ENCODE measurements around the gene CYB5A. TPM values are rescaled to one million over a fixed set of nuclear protein-coding genes. Genes with fewer than 3 reads are reported as not detected.

CYB5A gene
- total and polyA plus RNA-seq, 9 of the 15 experiments (the other 6 are each of a cell fraction or from before 2014, with no cell fraction given), result 11.9 to 22.6 (median 14.1) TPM

- no peak for TF ChIP-seq MAZ (CRISPR knock-in tag; conservative IDR thresholded peaks at IDR 0.05 in 1 of 2, IDR thresholded peaks at IDR 0.05 in 1 of 2)
- TF ChIP-seq RBM22 (IDR thresholded peaks at IDR 0.05; ENCODE audit: low read depth, low read length, poor library complexity, severe bottlenecking), result no peak
- TF ChIP-seq CCNT2 (IDR thresholded peaks at IDR 0.05; ENCODE audit: borderline replicate concordance, extremely low read depth, insufficient read length, low read depth, low read length), result no peak
- no peak for TF ChIP-seq PCBP1 (IDR thresholded peaks at IDR 0.05; ENCODE audit: low read depth, low read length, poor library complexity, severe bottlenecking)
- TF ChIP-seq PTRF (tag; IDR thresholded peaks at IDR 0.05), result no peak
- no peak for TF ChIP-seq ZNF174 (CRISPR knock-in tag; IDR thresholded peaks at IDR 0.05)
- peak; percentile 50 for TF ChIP-seq MEIS2 (IDR thresholded peaks at IDR 0.05; ENCODE audit: partially characterized antibody)
- TF ChIP-seq GABPB1 (CRISPR knock-in tag; IDR thresholded peaks at IDR 0.05), result no peak
- TF ChIP-seq ARID2 (IDR thresholded peaks at IDR 0.05), result no peak
- TF ChIP-seq MEF2A (IDR thresholded peaks at IDR 0.05; ENCODE audit: control insufficient read depth, low read depth, low read length), result no peak
- TF ChIP-seq ZNF780A (CRISPR knock-in tag; IDR thresholded peaks at IDR 0.05), result no peak
- TF ChIP-seq ZNF134 (CRISPR knock-in tag; conservative IDR thresholded peaks at IDR 0.05), result no peak
- TF ChIP-seq MECOM (CRISPR knock-in tag; IDR thresholded peaks at IDR 0.05), result no peak
- no peak; the same call in 1 of the 2 replicates for TF ChIP-seq FOXM1 (IDR thresholded peaks at IDR 0.05; ENCODE audit: low read depth)
- TF ChIP-seq FOXM1 (CRISPR knock-in tag; IDR thresholded peaks at IDR 0.05; ENCODE audit: low read depth), result no peak
- TF ChIP-seq, protein P1, sequence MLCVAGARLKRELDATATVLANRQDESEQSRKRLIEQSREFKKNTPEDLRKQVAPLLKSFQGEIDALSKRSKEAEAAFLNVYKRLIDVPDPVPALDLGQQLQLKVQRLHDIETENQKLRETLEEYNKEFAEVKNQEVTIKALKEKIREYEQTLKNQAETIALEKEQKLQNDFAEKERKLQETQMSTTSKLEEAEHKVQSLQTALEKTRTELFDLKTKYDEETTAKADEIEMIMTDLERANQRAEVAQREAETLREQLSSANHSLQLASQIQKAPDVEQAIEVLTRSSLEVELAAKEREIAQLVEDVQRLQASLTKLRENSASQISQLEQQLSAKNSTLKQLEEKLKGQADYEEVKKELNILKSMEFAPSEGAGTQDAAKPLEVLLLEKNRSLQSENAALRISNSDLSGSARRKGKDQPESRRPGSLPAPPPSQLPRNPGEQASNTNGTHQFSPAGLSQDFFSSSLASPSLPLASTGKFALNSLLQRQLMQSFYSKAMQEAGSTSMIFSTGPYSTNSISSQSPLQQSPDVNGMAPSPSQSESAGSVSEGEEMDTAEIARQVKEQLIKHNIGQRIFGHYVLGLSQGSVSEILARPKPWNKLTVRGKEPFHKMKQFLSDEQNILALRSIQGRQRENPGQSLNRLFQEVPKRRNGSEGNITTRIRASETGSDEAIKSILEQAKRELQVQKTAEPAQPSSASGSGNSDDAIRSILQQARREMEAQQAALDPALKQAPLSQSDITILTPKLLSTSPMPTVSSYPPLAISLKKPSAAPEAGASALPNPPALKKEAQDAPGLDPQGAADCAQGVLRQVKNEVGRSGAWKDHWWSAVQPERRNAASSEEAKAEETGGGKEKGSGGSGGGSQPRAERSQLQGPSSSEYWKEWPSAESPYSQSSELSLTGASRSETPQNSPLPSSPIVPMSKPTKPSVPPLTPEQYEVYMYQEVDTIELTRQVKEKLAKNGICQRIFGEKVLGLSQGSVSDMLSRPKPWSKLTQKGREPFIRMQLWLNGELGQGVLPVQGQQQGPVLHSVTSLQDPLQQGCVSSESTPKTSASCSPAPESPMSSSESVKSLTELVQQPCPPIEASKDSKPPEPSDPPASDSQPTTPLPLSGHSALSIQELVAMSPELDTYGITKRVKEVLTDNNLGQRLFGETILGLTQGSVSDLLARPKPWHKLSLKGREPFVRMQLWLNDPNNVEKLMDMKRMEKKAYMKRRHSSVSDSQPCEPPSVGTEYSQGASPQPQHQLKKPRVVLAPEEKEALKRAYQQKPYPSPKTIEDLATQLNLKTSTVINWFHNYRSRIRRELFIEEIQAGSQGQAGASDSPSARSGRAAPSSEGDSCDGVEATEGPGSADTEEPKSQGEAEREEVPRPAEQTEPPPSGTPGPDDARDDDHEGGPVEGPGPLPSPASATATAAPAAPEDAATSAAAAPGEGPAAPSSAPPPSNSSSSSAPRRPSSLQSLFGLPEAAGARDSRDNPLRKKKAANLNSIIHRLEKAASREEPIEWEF (CRISPR knock-in tag; IDR thresholded peaks at IDR 0.05), result no peak
- TF ChIP-seq, protein P2, sequence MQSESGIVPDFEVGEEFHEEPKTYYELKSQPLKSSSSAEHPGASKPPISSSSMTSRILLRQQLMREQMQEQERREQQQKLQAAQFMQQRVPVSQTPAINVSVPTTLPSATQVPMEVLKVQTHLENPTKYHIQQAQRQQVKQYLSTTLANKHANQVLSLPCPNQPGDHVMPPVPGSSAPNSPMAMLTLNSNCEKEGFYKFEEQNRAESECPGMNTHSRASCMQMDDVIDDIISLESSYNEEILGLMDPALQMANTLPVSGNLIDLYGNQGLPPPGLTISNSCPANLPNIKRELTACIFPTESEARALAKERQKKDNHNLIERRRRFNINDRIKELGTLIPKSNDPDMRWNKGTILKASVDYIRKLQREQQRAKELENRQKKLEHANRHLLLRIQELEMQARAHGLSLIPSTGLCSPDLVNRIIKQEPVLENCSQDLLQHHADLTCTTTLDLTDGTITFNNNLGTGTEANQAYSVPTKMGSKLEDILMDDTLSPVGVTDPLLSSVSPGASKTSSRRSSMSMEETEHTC (IDR thresholded peaks at IDR 0.05), result no peak
- peak; percentile 49; the same call in 1 of the 2 replicates for TF ChIP-seq TEAD4 (IDR thresholded peaks at IDR 0.05; ENCODE audit: low read length)
- no peak for TF ChIP-seq TEAD4 (CRISPR knock-in tag; IDR thresholded peaks at IDR 0.05; ENCODE audit: borderline replicate concordance)
- no peak for TF ChIP-seq RAD51 (IDR thresholded peaks at IDR 0.05; ENCODE audit: borderline replicate concordance, low read depth)
Observed at GRCh38 chr18:74337155-74337911, 45.6 kb upstream of the CYB5A start (continued).
